Heart left ventricle (tissue), 16 donors: Measurements from ENCODE around the gene PAX4. TPM values are rescaled to one million over a fixed set of nuclear protein-coding genes. Genes with fewer than 3 reads are reported as not detected.

Experiments used
- ATAC-seq, 4 donors: fragments of 200-7000 bp; cut with Tn5 transposase; one replicate each; pipeline ENCODE4 v1.9.1; 2020 to 2022; ENCODE audit warnings: moderate library complexity in 4 of 4, mild to moderate bottlenecking in 3 of 4, moderate number of reproducible peaks in 1 of 4
- DNase-seq, 5 donors: peaks; one replicate each; pipeline ENCODE4 v3.0.0-alpha.2; 2020
- H3K27ac ChIP-seq, 12 donors: fragments of 200-600 bp; sonication (generic) in 4 of 12; one replicate each; pipeline versions ENCODE4 v1.5.0 to v1.8.0; 2016 to 2022; ENCODE audit warnings: mild to moderate bottlenecking in 2 of 12
- H3K27me3 ChIP-seq, 9 donors: fragments of 200-600 bp; sonication (generic) in 2 of 9; one replicate each; pipeline versions ENCODE4 v1.5.1 to v1.8.0; 2016 to 2022; ENCODE audit warnings: mild to moderate bottlenecking in 3 of 9
- H3K36me3 ChIP-seq, 9 donors: fragments of 200-600 bp; sonication (generic) in 2 of 9; one replicate each; pipeline versions ENCODE4 v1.5.0 to v1.8.0; 2018 to 2022; ENCODE audit warnings: mild to moderate bottlenecking in 2 of 9
- H3K4me1 ChIP-seq, 12 donors: fragments of 200-600 bp; sonication (generic) in 4 of 12; one replicate each; pipeline versions ENCODE4 v1.5.0 to v1.8.0; 2016 to 2022; ENCODE audit warnings: mild to moderate bottlenecking in 3 of 12
- H3K4me3 ChIP-seq, 12 donors: fragments of 200-600 bp; sonication (generic) in 4 of 12; one replicate each; pipeline versions ENCODE4 v1.5.0 to v1.8.0; 2017 to 2022; ENCODE audit warnings: mild to moderate bottlenecking in 9 of 12, moderate library complexity in 4 of 12
- H3K9me3 ChIP-seq, 12 donors: fragments of 200-600 bp; sonication (generic) in 4 of 12; one replicate each; pipeline versions ENCODE4 v1.5.0 to v1.8.0; 2016 to 2022; ENCODE audit warnings: mild to moderate bottlenecking in 1 of 12
- POLR2A ChIP-seq, 2 donors: fragments of 450-650 bp; IDR thresholded peaks; one replicate each; pipeline ENCODE4 v1.6.1; 2017; ENCODE audit warnings: antibody characterized with exemption in 2 of 2, mild to moderate bottlenecking in 2 of 2, moderate library complexity in 2 of 2
- WGBS, 4 donors: extraction: QIAGEN DNeasy Blood & Tissue Kit in 2 of 4; methylation state at CpG; one replicate each; pipeline versions ENCODE4 v1.1.5 to v1.1.7; 2013 to 2018; 5-methylcytosine and 5-hydroxymethylcytosine counted together
- intact Hi-C, 10 donors: fragments of 100-400 bp; cut with DNase I; formaldehyde crosslinking; loops; one replicate each; pipeline versions ENCODE4 v1.11.1 to v1.14.2; 2022
- polyA plus RNA-seq, 2 donors: library from polyadenylated mRNA; stranded (reverse); fragments of 200-250 nt; gene quantifications; one replicate each; pipeline ENCODE4 v1.2.3, GENCODE V29; 2013
- total RNA-seq, 9 donors: library from RNA; depleted of rRNA in 2 of 9; stranded (reverse); fragments of >200 nt in 2 of 9; fragmentation: NEBNext Ultra II Directional in 3 of 9; extraction: Animal tissue kit (Norgen Biotek cat#: 25700) in 3 of 9; gene quantifications; one replicate each; pipeline versions ENCODE4 v1.1.0 to v1.2.4, GENCODE V29; 2016 to 2023
- TF ChIP-seq, protein P1 (sequence below), 12 donors: fragments of 200-600 bp; sonication (generic) in 4 of 12; IDR thresholded peaks; one replicate each; pipeline versions ENCODE4 v1.5.0 to v1.8.0; 2018 to 2022; ENCODE audit warnings: antibody characterized with exemption in 12 of 12, mild to moderate bottlenecking in 5 of 12
- donor health status: ischemic (EF 13 %, LVEDD 7.1; RV severe dilation, severe dysfunction).
- donor health status: healthy with polysubstance abuse.
- donor health status: DM: no; HTN: yes; CAD: no.
- donor health status: DM: no; HTN: no; CAD: no.
- donor health status: ischemic (EF 25% LVEDD 6.9; RV normal size, moderate dysfunction).
- donor health status: ischemic (EF 25% LVEDD 5.7; RV mildly dilated, moderate dysfunction).
- donor health status: healthy.
- donor health status: DM: yes; HTN: yes; CAD: no.
- donor health status: ischemic (EF 35%, LVEDD 5.7; RV mildly dilated, moderate dysfunction).
- donor health status: nonischemic (EF 11% LVEDD 7.7; RV severe dilation, severe dysfunction).
- donor health status: DM: yes; HTN: yes; CAD: no.
- donor health status: PGD.
- donor health status: ischemic (EF 29% LVEDD 5.4; RV normal size, mild dysfunction).
- donor health status: nonischemic (EF 23%, LVEDD 6.1; RV moderate dilation, normal function).

Gene PAX4
- total and polyA plus RNA-seq, 11 donors: not detected

GRCh38 chr7:127654404-127655394 lies 36.8 kb upstream of the PAX4 start:
- peak overlapping the region in 1 of 12 donors; percentile 12 for H3K4me3 ChIP-seq

GRCh38 chr7:127653396-127653795 lies 35.5 kb upstream of the PAX4 start:
- H3K4me3 ChIP-seq: peak overlapping the region in 7 of 12 donors; percentile 78 to 97 (median 92)
- peaks cover 0 to 10% (median 0%) of the 10 kb centered on the region in 9 donors for H3K36me3 ChIP-seq
- WGBS, 4 donors: 94 to 97% (median 94%) methylated on average over 4 of the region's 4 CpGs
- H3K27me3 ChIP-seq: no peaks in the 10 kb centered on the region
- ATAC-seq (no peak), DNase-seq (no peak)
- no peaks in the 10 kb centered on the region for H3K9me3 ChIP-seq
- intact Hi-C loops: loop anchor here in 7 of 10 donors (5.0 to 10.0 kb wide), 4 partner anchors 66 to 261 kb away; partner anchors contain the start of genes ZNF800 (in 4 of the 7), ARF5 (in 2 of the 7) and GCC1 (in 2 of the 7)
- H3K4me1 ChIP-seq: peaks cover 0 to 56% (median 33%) of the 10 kb centered on the region in 12 donors
- TF ChIP-seq, protein P1, sequence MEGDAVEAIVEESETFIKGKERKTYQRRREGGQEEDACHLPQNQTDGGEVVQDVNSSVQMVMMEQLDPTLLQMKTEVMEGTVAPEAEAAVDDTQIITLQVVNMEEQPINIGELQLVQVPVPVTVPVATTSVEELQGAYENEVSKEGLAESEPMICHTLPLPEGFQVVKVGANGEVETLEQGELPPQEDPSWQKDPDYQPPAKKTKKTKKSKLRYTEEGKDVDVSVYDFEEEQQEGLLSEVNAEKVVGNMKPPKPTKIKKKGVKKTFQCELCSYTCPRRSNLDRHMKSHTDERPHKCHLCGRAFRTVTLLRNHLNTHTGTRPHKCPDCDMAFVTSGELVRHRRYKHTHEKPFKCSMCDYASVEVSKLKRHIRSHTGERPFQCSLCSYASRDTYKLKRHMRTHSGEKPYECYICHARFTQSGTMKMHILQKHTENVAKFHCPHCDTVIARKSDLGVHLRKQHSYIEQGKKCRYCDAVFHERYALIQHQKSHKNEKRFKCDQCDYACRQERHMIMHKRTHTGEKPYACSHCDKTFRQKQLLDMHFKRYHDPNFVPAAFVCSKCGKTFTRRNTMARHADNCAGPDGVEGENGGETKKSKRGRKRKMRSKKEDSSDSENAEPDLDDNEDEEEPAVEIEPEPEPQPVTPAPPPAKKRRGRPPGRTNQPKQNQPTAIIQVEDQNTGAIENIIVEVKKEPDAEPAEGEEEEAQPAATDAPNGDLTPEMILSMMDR (IDR thresholded peaks at IDR 0.05): no peak
- TF ChIP-seq POLR2A (IDR thresholded peaks at IDR 0.05): no peak
- no peak overlapping the region for H3K27ac ChIP-seq

More at GRCh38 chr7:127654404-127655394, 36.8 kb upstream of the PAX4 start:
- no peak for ATAC-seq
- Histone ChIP-seq H3K27ac (peak overlapping the region in 1 of 12 donors; percentile 68), H3K27me3 (no peaks in the 10 kb centered on the region), H3K36me3 (peaks cover 0 to 10% (median 2%) of the 10 kb centered on the region in 9 donors), H3K4me1 (peaks cover 0 to 68% (median 33%) of the 10 kb centered on the region in 12 donors), H3K9me3 (no peaks in the 10 kb centered on the region)
- TF ChIP-seq, protein P1 (IDR thresholded peaks at IDR 0.05): no peak
- TF ChIP-seq POLR2A (IDR thresholded peaks at IDR 0.05): no peak
- WGBS, 4 donors: 69 to 75% (median 74%) methylated on average over 5 of the region's 5 CpGs
- no peak for DNase-seq
- intact Hi-C loops: loop anchor here in 7 of 10 donors (5.0 to 10.0 kb wide), 4 partner anchors 67 to 262 kb away; partner anchors contain the start of genes ZNF800 (in 4 of the 7), ARF5 (in 2 of the 7) and GCC1 (in 2 of the 7)

GRCh38 chr7:127652333-127653248 lies 34.6 kb upstream of the PAX4 start:
- peaks cover 0 to 5% (median 0%) of the 10 kb centered on the region in 9 donors for H3K36me3 ChIP-seq
- peak overlapping the region; percentile 53 to 98 (median 94) for H3K27ac ChIP-seq
- H3K9me3 ChIP-seq: no peaks in the 10 kb centered on the region
- peaks cover 0 to 52% (median 33%) of the 10 kb centered on the region in 12 donors for H3K4me1 ChIP-seq
- H3K4me3 ChIP-seq: peak overlapping the region; percentile 50 to 97 (median 90)
- TF ChIP-seq POLR2A (IDR thresholded peaks at IDR 0.05): no peak
- TF ChIP-seq, protein P1 (IDR thresholded peaks at IDR 0.05): no peak
- ATAC-seq (peak; percentile 3 to 33 (median 12)), DNase-seq (no peak)
- intact Hi-C loops: loop anchor here in 7 of 10 donors (5.0 to 10.0 kb wide), 4 partner anchors 65 to 260 kb away; partner anchors contain the start of genes ZNF800 (in 4 of the 7), ARF5 (in 2 of the 7) and GCC1 (in 2 of the 7)
- no peaks in the 10 kb centered on the region for H3K27me3 ChIP-seq
- WGBS, 4 donors: 2 to 3% (median 2%) methylated on average over 38 of the region's 38 CpGs
